Measurements from ENCODE around the gene ATXN7L1.

DNA sequence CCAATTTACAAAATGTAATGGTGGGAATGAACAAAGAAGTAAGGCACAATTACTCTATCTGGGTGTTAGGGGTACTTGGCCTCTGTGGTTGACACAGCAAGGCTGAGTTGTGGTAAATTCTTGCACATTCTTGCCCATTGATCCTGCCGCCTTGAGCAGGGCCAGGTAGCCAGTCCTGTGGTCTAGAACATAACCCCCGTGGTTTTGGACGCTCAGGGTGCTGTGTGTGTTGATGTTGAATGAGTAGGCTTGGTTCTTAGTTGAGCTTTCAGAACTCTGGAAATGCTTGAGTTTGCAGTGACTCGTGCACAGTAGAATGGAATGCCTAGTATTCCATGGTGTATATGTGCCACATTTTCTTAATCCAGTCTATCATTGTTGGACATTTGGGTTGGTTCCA is 44.4 kb upstream of the ATXN7L1 start:
- TF ChIP-seq, protein P1, sequence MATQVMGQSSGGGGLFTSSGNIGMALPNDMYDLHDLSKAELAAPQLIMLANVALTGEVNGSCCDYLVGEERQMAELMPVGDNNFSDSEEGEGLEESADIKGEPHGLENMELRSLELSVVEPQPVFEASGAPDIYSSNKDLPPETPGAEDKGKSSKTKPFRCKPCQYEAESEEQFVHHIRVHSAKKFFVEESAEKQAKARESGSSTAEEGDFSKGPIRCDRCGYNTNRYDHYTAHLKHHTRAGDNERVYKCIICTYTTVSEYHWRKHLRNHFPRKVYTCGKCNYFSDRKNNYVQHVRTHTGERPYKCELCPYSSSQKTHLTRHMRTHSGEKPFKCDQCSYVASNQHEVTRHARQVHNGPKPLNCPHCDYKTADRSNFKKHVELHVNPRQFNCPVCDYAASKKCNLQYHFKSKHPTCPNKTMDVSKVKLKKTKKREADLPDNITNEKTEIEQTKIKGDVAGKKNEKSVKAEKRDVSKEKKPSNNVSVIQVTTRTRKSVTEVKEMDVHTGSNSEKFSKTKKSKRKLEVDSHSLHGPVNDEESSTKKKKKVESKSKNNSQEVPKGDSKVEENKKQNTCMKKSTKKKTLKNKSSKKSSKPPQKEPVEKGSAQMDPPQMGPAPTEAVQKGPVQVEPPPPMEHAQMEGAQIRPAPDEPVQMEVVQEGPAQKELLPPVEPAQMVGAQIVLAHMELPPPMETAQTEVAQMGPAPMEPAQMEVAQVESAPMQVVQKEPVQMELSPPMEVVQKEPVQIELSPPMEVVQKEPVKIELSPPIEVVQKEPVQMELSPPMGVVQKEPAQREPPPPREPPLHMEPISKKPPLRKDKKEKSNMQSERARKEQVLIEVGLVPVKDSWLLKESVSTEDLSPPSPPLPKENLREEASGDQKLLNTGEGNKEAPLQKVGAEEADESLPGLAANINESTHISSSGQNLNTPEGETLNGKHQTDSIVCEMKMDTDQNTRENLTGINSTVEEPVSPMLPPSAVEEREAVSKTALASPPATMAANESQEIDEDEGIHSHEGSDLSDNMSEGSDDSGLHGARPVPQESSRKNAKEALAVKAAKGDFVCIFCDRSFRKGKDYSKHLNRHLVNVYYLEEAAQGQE (IDR thresholded peaks at IDR 0.05; ENCODE audit: low read depth, low read length) = no peak
- TF ChIP-seq, protein P2, sequence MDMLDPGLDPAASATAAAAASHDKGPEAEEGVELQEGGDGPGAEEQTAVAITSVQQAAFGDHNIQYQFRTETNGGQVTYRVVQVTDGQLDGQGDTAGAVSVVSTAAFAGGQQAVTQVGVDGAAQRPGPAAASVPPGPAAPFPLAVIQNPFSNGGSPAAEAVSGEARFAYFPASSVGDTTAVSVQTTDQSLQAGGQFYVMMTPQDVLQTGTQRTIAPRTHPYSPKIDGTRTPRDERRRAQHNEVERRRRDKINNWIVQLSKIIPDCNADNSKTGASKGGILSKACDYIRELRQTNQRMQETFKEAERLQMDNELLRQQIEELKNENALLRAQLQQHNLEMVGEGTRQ (IDR thresholded peaks at IDR 0.05; ENCODE audit: borderline replicate concordance, low read depth, low read length) = no peak
- TF ChIP-seq, protein P3, sequence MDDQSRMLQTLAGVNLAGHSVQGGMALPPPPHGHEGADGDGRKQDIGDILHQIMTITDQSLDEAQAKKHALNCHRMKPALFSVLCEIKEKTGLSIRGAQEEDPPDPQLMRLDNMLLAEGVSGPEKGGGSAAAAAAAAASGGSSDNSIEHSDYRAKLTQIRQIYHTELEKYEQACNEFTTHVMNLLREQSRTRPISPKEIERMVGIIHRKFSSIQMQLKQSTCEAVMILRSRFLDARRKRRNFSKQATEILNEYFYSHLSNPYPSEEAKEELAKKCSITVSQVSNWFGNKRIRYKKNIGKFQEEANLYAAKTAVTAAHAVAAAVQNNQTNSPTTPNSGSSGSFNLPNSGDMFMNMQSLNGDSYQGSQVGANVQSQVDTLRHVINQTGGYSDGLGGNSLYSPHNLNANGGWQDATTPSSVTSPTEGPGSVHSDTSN (IDR thresholded peaks at IDR 0.05) = no peak
- TF ChIP-seq, protein P4, sequence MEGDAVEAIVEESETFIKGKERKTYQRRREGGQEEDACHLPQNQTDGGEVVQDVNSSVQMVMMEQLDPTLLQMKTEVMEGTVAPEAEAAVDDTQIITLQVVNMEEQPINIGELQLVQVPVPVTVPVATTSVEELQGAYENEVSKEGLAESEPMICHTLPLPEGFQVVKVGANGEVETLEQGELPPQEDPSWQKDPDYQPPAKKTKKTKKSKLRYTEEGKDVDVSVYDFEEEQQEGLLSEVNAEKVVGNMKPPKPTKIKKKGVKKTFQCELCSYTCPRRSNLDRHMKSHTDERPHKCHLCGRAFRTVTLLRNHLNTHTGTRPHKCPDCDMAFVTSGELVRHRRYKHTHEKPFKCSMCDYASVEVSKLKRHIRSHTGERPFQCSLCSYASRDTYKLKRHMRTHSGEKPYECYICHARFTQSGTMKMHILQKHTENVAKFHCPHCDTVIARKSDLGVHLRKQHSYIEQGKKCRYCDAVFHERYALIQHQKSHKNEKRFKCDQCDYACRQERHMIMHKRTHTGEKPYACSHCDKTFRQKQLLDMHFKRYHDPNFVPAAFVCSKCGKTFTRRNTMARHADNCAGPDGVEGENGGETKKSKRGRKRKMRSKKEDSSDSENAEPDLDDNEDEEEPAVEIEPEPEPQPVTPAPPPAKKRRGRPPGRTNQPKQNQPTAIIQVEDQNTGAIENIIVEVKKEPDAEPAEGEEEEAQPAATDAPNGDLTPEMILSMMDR (IDR thresholded peaks at IDR 0.05) = no peak
- no peak for TF ChIP-seq EP300 (IDR thresholded peaks at IDR 0.05; ENCODE audit: borderline replicate concordance in 1 of 2, low read depth in 1 of 2, low read length in 1 of 2)
- no peak for TF ChIP-seq NRF1 (IDR thresholded peaks at IDR 0.05; ENCODE audit: low read depth, low read length)
- TF ChIP-seq POLR2AphosphoS5 (IDR thresholded peaks at IDR 0.05; ENCODE audit: low read depth, low read length) = no peak
- no peak for TF ChIP-seq GABPA (IDR thresholded peaks at IDR 0.05; ENCODE audit: low read depth)
- TF ChIP-seq TAF1 (IDR thresholded peaks at IDR 0.05; ENCODE audit: borderline replicate concordance, low read depth, low read length) = no peak
- no peak for TF ChIP-seq FOXM1 (IDR thresholded peaks at IDR 0.05; ENCODE audit: low read depth)
- no peak for TF ChIP-seq JUND (IDR thresholded peaks at IDR 0.05)

Measured in SK-N-SH (cell line).